ENCODE data around the gene XXYLT1. TPM values are rescaled to one million over a fixed set of nuclear protein-coding genes. Genes with fewer than 3 reads are reported as not detected.

XXYLT1 gene
- total and polyA plus RNA-seq, 9 of the 15 experiments (the other 6 are each of a cell fraction or from before 2014, with no cell fraction given): 1.9 to 18.9 (median 15.0) TPM

DNA sequence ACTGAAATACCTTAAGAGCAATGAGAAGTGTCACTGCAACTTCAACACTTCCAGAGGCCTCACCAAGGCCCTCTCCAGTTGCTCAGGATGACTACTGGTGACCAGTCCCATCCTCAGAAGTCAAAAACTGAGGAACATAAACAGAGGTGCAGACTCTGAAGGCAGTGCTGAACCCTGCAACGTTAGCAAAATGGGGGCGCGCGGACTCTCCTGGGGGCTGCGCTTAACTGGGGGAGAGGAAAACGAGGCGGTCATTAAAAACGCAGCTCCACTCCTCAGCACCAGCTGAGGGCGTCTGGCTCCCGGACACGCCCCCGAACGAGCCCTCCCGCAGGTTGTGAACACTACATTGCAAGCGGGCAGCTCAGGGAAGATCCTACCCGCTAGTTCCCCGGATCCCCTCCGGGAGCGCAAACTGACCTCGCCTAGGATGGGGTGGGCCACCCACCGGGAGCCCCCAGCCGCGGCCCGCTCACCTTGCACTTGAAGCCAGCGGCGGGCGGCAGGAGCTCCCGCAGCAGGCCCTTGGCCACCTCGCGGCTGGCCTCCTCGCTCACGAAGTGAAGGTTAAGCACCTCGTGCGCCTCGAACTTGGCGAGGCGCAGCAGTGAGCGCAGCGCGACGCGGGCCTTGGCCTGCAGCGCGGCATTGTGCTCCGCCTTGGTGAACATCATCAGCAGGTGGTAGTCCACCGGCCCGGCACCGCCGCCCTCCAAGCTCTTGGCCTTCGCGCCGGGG, 711 bp downstream of the XXYLT1 start (continued):
- TF ChIP-seq, protein P1, sequence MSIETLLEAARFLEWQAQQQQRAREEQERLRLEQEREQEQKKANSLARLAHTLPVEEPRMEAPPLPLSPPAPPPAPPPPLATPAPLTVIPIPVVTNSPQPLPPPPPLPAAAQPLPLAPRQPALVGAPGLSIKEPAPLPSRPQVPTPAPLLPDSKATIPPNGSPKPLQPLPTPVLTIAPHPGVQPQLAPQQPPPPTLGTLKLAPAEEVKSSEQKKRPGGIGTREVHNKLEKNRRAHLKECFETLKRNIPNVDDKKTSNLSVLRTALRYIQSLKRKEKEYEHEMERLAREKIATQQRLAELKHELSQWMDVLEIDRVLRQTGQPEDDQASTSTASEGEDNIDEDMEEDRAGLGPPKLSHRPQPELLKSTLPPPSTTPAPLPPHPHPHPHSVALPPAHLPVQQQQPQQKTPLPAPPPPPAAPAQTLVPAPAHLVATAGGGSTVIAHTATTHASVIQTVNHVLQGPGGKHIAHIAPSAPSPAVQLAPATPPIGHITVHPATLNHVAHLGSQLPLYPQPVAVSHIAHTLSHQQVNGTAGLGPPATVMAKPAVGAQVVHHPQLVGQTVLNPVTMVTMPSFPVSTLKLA (conservative IDR thresholded peaks at IDR 0.05): peak; percentile 26 to 47; a peak in 2 of 4 replicates
- TF ChIP-seq, protein P2, sequence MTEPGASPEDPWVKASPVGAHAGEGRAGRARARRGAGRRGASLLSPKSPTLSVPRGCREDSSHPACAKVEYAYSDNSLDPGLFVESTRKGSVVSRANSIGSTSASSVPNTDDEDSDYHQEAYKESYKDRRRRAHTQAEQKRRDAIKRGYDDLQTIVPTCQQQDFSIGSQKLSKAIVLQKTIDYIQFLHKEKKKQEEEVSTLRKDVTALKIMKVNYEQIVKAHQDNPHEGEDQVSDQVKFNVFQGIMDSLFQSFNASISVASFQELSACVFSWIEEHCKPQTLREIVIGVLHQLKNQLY (CRISPR knock-in tag; conservative IDR thresholded peaks at IDR 0.05): no peak
- TF ChIP-seq SOX6 (IDR thresholded peaks at IDR 0.05): 0 out of 2 replicates have a peak, but pooled peaks have one; percentile 2
- 0 out of 2 replicates have a peak, but pooled peaks have one; percentile 34 for TF ChIP-seq ZNF589 (CRISPR knock-in tag; IDR thresholded peaks at IDR 0.05; ENCODE audit: low read depth)
- no peak for TF ChIP-seq ZBED1 (IDR thresholded peaks at IDR 0.05)
- peak; percentile 2; the same call in 1 of the 2 replicates for TF ChIP-seq ZKSCAN3 (CRISPR knock-in tag; IDR thresholded peaks at IDR 0.05)
- TF ChIP-seq PHB2 (IDR thresholded peaks at IDR 0.05; ENCODE audit: low read depth): no peak
- TF ChIP-seq, protein P3, sequence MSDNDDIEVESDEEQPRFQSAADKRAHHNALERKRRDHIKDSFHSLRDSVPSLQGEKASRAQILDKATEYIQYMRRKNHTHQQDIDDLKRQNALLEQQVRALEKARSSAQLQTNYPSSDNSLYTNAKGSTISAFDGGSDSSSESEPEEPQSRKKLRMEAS (CRISPR knock-in tag; IDR thresholded peaks at IDR 0.05): peak; percentile 79
- TF ChIP-seq ESRRA (IDR thresholded peaks at IDR 0.05; ENCODE audit: borderline replicate concordance, low read depth): no peak; the same call in 1 of the 2 replicates
- TF ChIP-seq, protein P4, sequence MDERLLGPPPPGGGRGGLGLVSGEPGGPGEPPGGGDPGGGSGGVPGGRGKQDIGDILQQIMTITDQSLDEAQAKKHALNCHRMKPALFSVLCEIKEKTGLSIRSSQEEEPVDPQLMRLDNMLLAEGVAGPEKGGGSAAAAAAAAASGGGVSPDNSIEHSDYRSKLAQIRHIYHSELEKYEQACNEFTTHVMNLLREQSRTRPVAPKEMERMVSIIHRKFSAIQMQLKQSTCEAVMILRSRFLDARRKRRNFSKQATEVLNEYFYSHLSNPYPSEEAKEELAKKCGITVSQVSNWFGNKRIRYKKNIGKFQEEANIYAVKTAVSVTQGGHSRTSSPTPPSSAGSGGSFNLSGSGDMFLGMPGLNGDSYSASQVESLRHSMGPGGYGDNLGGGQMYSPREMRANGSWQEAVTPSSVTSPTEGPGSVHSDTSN (CRISPR knock-in tag; IDR thresholded peaks at IDR 0.05; ENCODE audit: low read depth): no peak
- TF ChIP-seq, protein P4 (tag; conservative IDR thresholded peaks at IDR 0.05; ENCODE audit: low read depth): 0 out of 2 replicates have a peak, but pooled peaks have one; percentile 2
- 0 out of 2 replicates have a peak, but pooled peaks have one; percentile 24 for TF ChIP-seq LEF1 (IDR thresholded peaks at IDR 0.05)
- no peak for TF ChIP-seq ZNF121 (CRISPR knock-in tag; conservative IDR thresholded peaks at IDR 0.05)
- TF ChIP-seq FIP1L1 (IDR thresholded peaks at IDR 0.05; ENCODE audit: low read depth, low read length, poor library complexity, severe bottlenecking): peak; percentile 71
- TF ChIP-seq, protein P5, sequence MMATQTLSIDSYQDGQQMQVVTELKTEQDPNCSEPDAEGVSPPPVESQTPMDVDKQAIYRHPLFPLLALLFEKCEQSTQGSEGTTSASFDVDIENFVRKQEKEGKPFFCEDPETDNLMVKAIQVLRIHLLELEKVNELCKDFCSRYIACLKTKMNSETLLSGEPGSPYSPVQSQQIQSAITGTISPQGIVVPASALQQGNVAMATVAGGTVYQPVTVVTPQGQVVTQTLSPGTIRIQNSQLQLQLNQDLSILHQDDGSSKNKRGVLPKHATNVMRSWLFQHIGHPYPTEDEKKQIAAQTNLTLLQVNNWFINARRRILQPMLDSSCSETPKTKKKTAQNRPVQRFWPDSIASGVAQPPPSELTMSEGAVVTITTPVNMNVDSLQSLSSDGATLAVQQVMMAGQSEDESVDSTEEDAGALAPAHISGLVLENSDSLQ (IDR thresholded peaks at IDR 0.05): no peak
- no peak for TF ChIP-seq TSC22D4 (tag; IDR thresholded peaks at IDR 0.05)
- TF ChIP-seq EGR1 (conservative IDR thresholded peaks at IDR 0.05): 0 out of 2 replicates have a peak, but pooled peaks have one; percentile 19
- peak; percentile 100 for TF ChIP-seq L3MBTL2 (IDR thresholded peaks at IDR 0.05)
- TF ChIP-seq NR3C1 (CRISPR knock-in tag; IDR thresholded peaks at IDR 0.05): 0 out of 2 replicates have a peak, but pooled peaks have one; percentile 81
- 0 out of 2 replicates have a peak, but pooled peaks have one; percentile 22 for TF ChIP-seq SAFB (IDR thresholded peaks at IDR 0.05; ENCODE audit: borderline replicate concordance, low read depth, low read length)
- no peak for TF ChIP-seq RBM25 (IDR thresholded peaks at IDR 0.05; ENCODE audit: low read depth, low read length, severe bottlenecking)
- TF ChIP-seq KLF13 (tag; IDR thresholded peaks at IDR 0.05; ENCODE audit: borderline replicate concordance, low read depth): peak; percentile 82; the same call in 1 of the 2 replicates
- TF ChIP-seq EP400 (IDR thresholded peaks at IDR 0.05): no peak; the same call in 1 of the 2 replicates

Data from K562 (cell line).